Anterior cingulate cortex (tissue), 58 donors: ENCODE results near the gene GALNT9.
"Not testable (repeated sequence)": the region's sequence is repeated elsewhere in the genome, so short reads cannot be mapped to it uniquely, and the experiment has no call there.

Experiments used
- DNase-seq, 58 donors: peaks; one replicate each; lab custom pipeline; 2025; lab: John Stamatoyannopoulos, UW

Gene GALNT9

GRCh38 chr12:132271755-132272092, 57.7 kb downstream of the GALNT9 start:
- no peak for DNase-seq

- peak in 1 of 58 donors; percentile 42 for DNase-seq
Observed at GRCh38 chr12:132270969-132271754, 58.2 kb downstream of the GALNT9 start.

- DNase-seq, result no peak
Observed at GRCh38 chr12:132270516-132270915, 58.9 kb downstream of the GALNT9 start.

- DNase-seq, result no peak
Observed at GRCh38 chr12:132269271-132269968, 60.0 kb downstream of the GALNT9 start.

- no peak for DNase-seq
Observed at GRCh38 chr12:132268674-132269073, 60.7 kb downstream of the GALNT9 start.

GRCh38 chr12:132267873-132268272, 61.5 kb downstream of the GALNT9 start:
- no peak for DNase-seq

GRCh38 chr12:132266802-132267201, 62.6 kb downstream of the GALNT9 start:
- no peak for DNase-seq

GRCh38 chr12:132266370-132266769, 63.0 kb downstream of the GALNT9 start:
- DNase-seq, result no peak

GRCh38 chr12:132265822-132266221, 63.6 kb downstream of the GALNT9 start:
- DNase-seq, result not testable (repeated sequence)

- no peak for DNase-seq
Observed at GRCh38 chr12:132265056-132265800, 64.2 kb downstream of the GALNT9 start.

GRCh38 chr12:132264086-132265010, 65.0 kb downstream of the GALNT9 start:
- DNase-seq, result no peak

- DNase-seq, result no peak
Observed at GRCh38 chr12:132263451-132264049, 65.8 kb downstream of the GALNT9 start.

- DNase-seq, result no peak
Observed at GRCh38 chr12:132263061-132263360, 66.4 kb downstream of the GALNT9 start.

- no peak for DNase-seq
Observed at GRCh38 chr12:132262256-132263060, 66.9 kb downstream of the GALNT9 start.

- no peak for DNase-seq
Observed at GRCh38 chr12:132261328-132262138, 67.9 kb downstream of the GALNT9 start.

- no peak for DNase-seq
Observed at GRCh38 chr12:132260721-132261120, 68.7 kb downstream of the GALNT9 start.

- DNase-seq, result no peak
Observed at GRCh38 chr12:132259872-132260695, 69.3 kb downstream of the GALNT9 start.
